ENCODE results near the gene CAMTA1.

Gene CAMTA1

GRCh38 chr1:7178741-7179140 is 393.5 kb downstream of the CAMTA1 start:
- H3K4me3 ChIP-seq (ENCODE audit: low read depth, low read length), result no peak overlapping the region
- no peak for TF ChIP-seq CTCF (IDR thresholded peaks at IDR 0.05; ENCODE audit: insufficient read depth, low read depth, low read length, missing control alignments)
- no peak for DNase-seq (ENCODE audit: low read depth)

- DNase-seq (ENCODE audit: low read depth), result no peak
- H3K4me3 ChIP-seq (ENCODE audit: low read depth, low read length), result no peak overlapping the region
- TF ChIP-seq CTCF (IDR thresholded peaks at IDR 0.05; ENCODE audit: insufficient read depth, low read depth, low read length, missing control alignments), result no peak
These were observed 400.5 kb downstream of the CAMTA1 start for GRCh38 chr1:7185721-7186120.

- TF ChIP-seq CTCF (IDR thresholded peaks at IDR 0.05; ENCODE audit: insufficient read depth, low read depth, low read length, missing control alignments), result no peak
- no peak overlapping the region for H3K4me3 ChIP-seq (ENCODE audit: low read depth, low read length)
- no peak for DNase-seq (ENCODE audit: low read depth)
These were observed 401.3 kb downstream of the CAMTA1 start for GRCh38 chr1:7186382-7187111.

- no peak overlapping the region for H3K4me3 ChIP-seq (ENCODE audit: low read depth, low read length)
- DNase-seq (ENCODE audit: low read depth), result no peak
- TF ChIP-seq CTCF (IDR thresholded peaks at IDR 0.05; ENCODE audit: insufficient read depth, low read depth, low read length, missing control alignments), result no peak
These were observed 401.8 kb downstream of the CAMTA1 start for GRCh38 chr1:7187112-7187493.

GRCh38 chr1:7190261-7190660 is 405.0 kb downstream of the CAMTA1 start:
- no peak for TF ChIP-seq CTCF (IDR thresholded peaks at IDR 0.05; ENCODE audit: insufficient read depth, low read depth, low read length, missing control alignments)
- no peak for DNase-seq (ENCODE audit: low read depth)
- H3K4me3 ChIP-seq (ENCODE audit: low read depth, low read length), result no peak overlapping the region

- no peak for TF ChIP-seq CTCF (IDR thresholded peaks at IDR 0.05; ENCODE audit: insufficient read depth, low read depth, low read length, missing control alignments)
These were observed 407.2 kb downstream of the CAMTA1 start for GRCh38 chr1:7192453-7192852.

More at GRCh38 chr1:7192453-7192852, 407.2 kb downstream of the CAMTA1 start:
- no peak for DNase-seq (ENCODE audit: low read depth)
- no peak overlapping the region for H3K4me3 ChIP-seq (ENCODE audit: low read depth, low read length)

Data from GM12865 (cell line).